GM12878 (cell line): ENCODE data around the gene PCLAF. TPM values are rescaled to one million over a fixed set of nuclear protein-coding genes. Genes with fewer than 3 reads are reported as not detected.

ENCODE experiments used
- ATAC-seq: fragments of 200-7000 bp; cut with Tn5 transposase; 3 replicates; pipeline ENCODE4 v1.9.1; 2020; ENCODE audit warnings: mild to moderate bottlenecking, moderate library complexity
- BruUV-seq: library from RNA; stranded (reverse); fragments of 400-500 nt; replicated peaks from 2 replicates; lab custom pipeline; 2021; lab: Mats Ljungman, UMichigan
- CTCF ChIA-PET: fragments of 300-600 bp; sonication (Branson Sonifier 250); formaldehyde crosslinking; extraction: SDS; loops from one replicate; lab custom pipeline; 2021; ENCODE audit warnings: inconsistent platforms; lab: Yijun Ruan, JAX
- POLR2A ChIA-PET: fragments of 350-600 bp; formaldehyde crosslinking; extraction: SDS; loops from one replicate; lab custom pipeline; 2021; ENCODE audit warnings: inconsistent platforms; lab: Charles Lee
- RAD21 ChIA-PET: fragments of 300-600 bp; sonication (Branson Sonifier 250); formaldehyde crosslinking; loops from one replicate; lab custom pipeline; 2023; ENCODE audit warnings: antibody characterized with exemption; ENCODE audit not compliant: unreplicated experiment; lab: Charles Lee
- SMC1A ChIA-PET: fragments of 300-600 bp; sonication (Branson Sonifier 250); formaldehyde crosslinking; loops from one replicate; lab custom pipeline; 2023; ENCODE audit not compliant: unreplicated experiment, uncharacterized antibody; lab: Charles Lee
- DNase-seq: peaks from one replicate; pipeline ENCODE4 v3.0.0-alpha.2; 2011; ENCODE audit warnings: low read depth, low spot score
- FAIRE-seq: peaks from 3 replicates; lab custom pipeline; 2011; peaks lifted over from hg19 to GRCh38; lab: Jason Lieb, UNC
- H2AFZ ChIP-seq: 2 replicates; pipeline ENCODE4 v1.6.0; 2011; ENCODE audit warnings: low read depth, low read length, control low read depth; ENCODE audit not compliant: control insufficient read depth
- H3K27ac ChIP-seq: 2 replicates; pipeline ENCODE4 v1.5.1; 2011; ENCODE audit warnings: control low read depth; ENCODE audit not compliant: control insufficient read depth, insufficient read depth
- H3K27me3 ChIP-seq, 2 experiments: replicated peaks in 1 of 2; 2 replicates each; pipeline versions ENCODE4 v1.6.0 to v1.6.1; 2011; ENCODE audit warnings: low read length in 1 of 2; ENCODE audit not compliant: control insufficient read depth in 2 of 2, insufficient read depth in 2 of 2
- H3K36me3 ChIP-seq, 2 experiments: 2 replicates each; pipeline ENCODE4 v1.5.1; 2011; ENCODE audit warnings: low read length in 1 of 2; ENCODE audit not compliant: control insufficient read depth in 2 of 2, insufficient read depth in 2 of 2
- H3K4me1 ChIP-seq: 2 replicates; pipeline ENCODE4 v1.6.1; 2011; ENCODE audit warnings: mild to moderate bottlenecking, low read length, moderate library complexity, mixed read lengths; ENCODE audit not compliant: control insufficient read depth, insufficient read depth
- H3K4me2 ChIP-seq: 2 replicates; pipeline ENCODE4 v1.6.0; 2011; ENCODE audit warnings: control low read depth; ENCODE audit not compliant: control insufficient read depth, insufficient read depth
- H3K4me3 ChIP-seq: fragments of 200-600 bp; sonication (generic); 2 replicates; pipeline ENCODE4 v1.5.1; 2016
- H3K79me2 ChIP-seq: 2 replicates; pipeline ENCODE4 v1.6.0; 2011; ENCODE audit warnings: low read length; ENCODE audit not compliant: control insufficient read depth, insufficient read depth
- H3K9ac ChIP-seq: 2 replicates; pipeline ENCODE4 v1.8.0; 2011; ENCODE audit warnings: low read length, control low read depth, mixed read lengths; ENCODE audit not compliant: control insufficient read depth, insufficient read depth
- H3K9me3 ChIP-seq: replicated peaks from 3 replicates; pipeline ENCODE4 v1.5.1; 2011; ENCODE audit warnings: mild to moderate bottlenecking, low read length; ENCODE audit not compliant: control insufficient read depth, insufficient read depth
- H4K20me1 ChIP-seq: 2 replicates; pipeline ENCODE4 v1.6.0; 2011; ENCODE audit not compliant: control insufficient read depth, insufficient read depth
- POLR2AphosphoS2 ChIP-seq: IDR thresholded peaks from 2 replicates; pipeline ENCODE4 v1.6.1; 2011; ENCODE audit warnings: low read depth, mild to moderate bottlenecking, low read length, improper control_type of control experiment, moderate library complexity
- WGBS: methylation state at CpG from one replicate; pipeline ENCODE4 v1.1.6; 2016; ENCODE audit warnings: low lambda C conversion rate; ENCODE audit not compliant: insufficient replicate concordance, insufficient coverage; ENCODE audit errors: missing lambda C conversion rate; 5-methylcytosine and 5-hydroxymethylcytosine counted together
- in situ Hi-C: fragments of 300-500 bp; cut with MboI; formaldehyde crosslinking; loops from 9 replicates; pipeline ENCODE4 v1.14.3; 2018; ENCODE audit warnings: mixed read lengths
- intact Hi-C: fragments of 100-400 bp; cut with micrococcal nuclease; formaldehyde crosslinking; loops from one replicate; pipeline ENCODE4 v1.14.2; 2022; ENCODE audit not compliant: unreplicated experiment
- polyA plus RNA-seq, 11 experiments: library from polyadenylated mRNA; depleted of rRNA in 4 of 11; unstranded in 6 of 11; stranded (reverse) in 5 of 11; fragments of >200 nt; fragmentation: Nextera tagmentation in 4 of 11; fragmentation: Illumina TruSeq in 1 of 11; extraction: Ambion mirVana in 4 of 11; extraction: Trizol in 1 of 11; gene quantifications; 1 replicate in 1 of 11; 2 replicates in 10 of 11; pipeline versions ENCODE4 v1.2.1 to v1.2.3, GENCODE V29; 2011 to 2016; ENCODE audit warnings: inconsistent platforms in 2 of 11, missing spikeins in 2 of 11, low read depth in 1 of 11
- total RNA-seq, 4 experiments: library from RNA; depleted of rRNA in 3 of 4; stranded (reverse); fragments of >200 nt in 3 of 4; fragmentation: Illumina TruSeq in 1 of 4; extraction: Trizol in 1 of 4; gene quantifications; 2 replicates each; pipeline versions ENCODE4 v1.2.1 to v1.2.3, GENCODE V29; 2013 to 2021
- TF ChIP-seq, protein P1 (sequence below): fragments of 450-650 bp; IDR thresholded peaks from 2 replicates; pipeline ENCODE4 v1.6.1; 2016; ENCODE audit warnings: mild to moderate bottlenecking

Gene PCLAF
- total and polyA plus RNA-seq, 10 of the 15 experiments (the other 5 are each of a cell fraction or from before 2014, with no cell fraction given): 79.0 to 627 (median 343) TPM

DNA sequence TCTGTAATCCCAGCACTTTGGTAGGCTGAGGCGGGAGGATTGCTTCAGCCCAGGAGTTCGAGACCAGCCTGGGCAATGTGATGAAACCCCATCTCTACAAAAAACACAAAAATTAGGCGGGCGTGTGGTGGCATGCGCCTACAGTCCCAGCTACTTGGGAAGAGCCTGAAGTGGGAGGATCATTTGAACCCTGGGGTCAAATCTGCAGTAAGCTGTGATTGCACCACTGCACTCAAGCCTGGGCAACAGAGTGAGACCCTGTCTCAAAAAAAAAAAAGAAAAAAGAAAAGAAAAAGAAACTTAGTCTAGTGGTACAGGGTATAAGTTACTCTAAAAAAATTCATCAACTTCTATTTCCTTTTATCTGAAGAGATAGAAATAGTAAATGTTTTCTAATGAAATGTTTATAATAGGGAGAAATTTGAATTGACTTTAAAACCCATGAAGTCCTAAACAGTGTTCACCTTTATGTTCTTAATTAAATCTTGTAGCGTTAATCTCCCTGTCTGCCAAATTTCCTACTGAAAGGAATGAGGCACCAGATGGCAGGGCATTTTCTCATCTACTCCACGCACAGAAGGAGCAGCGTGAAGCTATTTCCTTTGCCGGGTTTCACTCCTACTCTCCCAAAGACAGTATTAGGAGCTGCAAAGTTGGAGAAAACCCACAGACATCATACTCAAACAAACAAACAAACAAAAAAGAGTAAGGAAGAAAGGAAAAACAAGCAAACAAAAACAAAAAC is 1.9 kb downstream of the PCLAF start:
- H3K4me1 ChIP-seq: 0 out of 2 replicates have a peak, but pooled peaks cover 3% of the 10 kb centered on the region
- WGBS: 78% methylated on average over 9 of the region's 9 CpGs
- DNase-seq: no peak
- no peak for ATAC-seq
- CTCF ChIA-PET: interaction anchor here (0.9 to 1.3 kb wide), 3 partner anchors 226 to 349 kb away, joined by 3 to 4 read pairs (median 3); no protein-coding TSS in a partner anchor
- in situ Hi-C loops: no loop called here
- intact Hi-C loops: no loop called here
- H3K9me3 ChIP-seq: no peaks in the 10 kb centered on the region
- BruUV-seq: no TSS peak
- POLR2A ChIA-PET: no interaction called here
- TF ChIP-seq, protein P1, sequence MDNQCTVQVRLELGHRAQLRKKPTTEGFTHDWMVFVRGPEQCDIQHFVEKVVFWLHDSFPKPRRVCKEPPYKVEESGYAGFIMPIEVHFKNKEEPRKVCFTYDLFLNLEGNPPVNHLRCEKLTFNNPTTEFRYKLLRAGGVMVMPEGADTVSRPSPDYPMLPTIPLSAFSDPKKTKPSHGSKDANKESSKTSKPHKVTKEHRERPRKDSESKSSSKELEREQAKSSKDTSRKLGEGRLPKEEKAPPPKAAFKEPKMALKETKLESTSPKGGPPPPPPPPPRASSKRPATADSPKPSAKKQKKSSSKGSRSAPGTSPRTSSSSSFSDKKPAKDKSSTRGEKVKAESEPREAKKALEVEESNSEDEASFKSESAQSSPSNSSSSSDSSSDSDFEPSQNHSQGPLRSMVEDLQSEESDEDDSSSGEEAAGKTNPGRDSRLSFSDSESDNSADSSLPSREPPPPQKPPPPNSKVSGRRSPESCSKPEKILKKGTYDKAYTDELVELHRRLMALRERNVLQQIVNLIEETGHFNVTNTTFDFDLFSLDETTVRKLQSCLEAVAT: peak; percentile 59; the same call in 1 of the 2 replicates
- TF ChIP-seq POLR2AphosphoS2: no peak
- SMC1A ChIA-PET: interaction anchor here (0.7 to 1.7 kb wide), 5 partner anchors 8 to 128 kb away, joined by 3 to 5 read pairs (median 4); partner anchors contain the start of gene TRIP4
- no peaks in the 10 kb centered on the region for H4K20me1 ChIP-seq
- H3K79me2 ChIP-seq: peaks cover 24% of the 10 kb centered on the region
- H3K27me3 ChIP-seq: no peaks in the 10 kb centered on the region
- H3K4me2 ChIP-seq: peak overlapping the region; percentile 77
- H3K9ac ChIP-seq: peak overlapping the region; percentile 16; the same call in 1 of the 2 replicates
- no peak for FAIRE-seq
- H2AFZ ChIP-seq: peak overlapping the region; percentile 60
- H3K27ac ChIP-seq: no peak overlapping the region; the same call in 1 of the 2 replicates
- H3K4me3 ChIP-seq: peak overlapping the region; percentile 80
- no peaks in the 10 kb centered on the region; a peak in 2 of 4 replicates for H3K36me3 ChIP-seq
- RAD21 ChIA-PET: interaction anchor here (0.6 kb wide), 1 partner anchor 312 kb away, joined by 3 read pairs; no protein-coding TSS in a partner anchor
